Measurements from ENCODE around the gene PRKCA.

The PRKCA gene

DNA sequence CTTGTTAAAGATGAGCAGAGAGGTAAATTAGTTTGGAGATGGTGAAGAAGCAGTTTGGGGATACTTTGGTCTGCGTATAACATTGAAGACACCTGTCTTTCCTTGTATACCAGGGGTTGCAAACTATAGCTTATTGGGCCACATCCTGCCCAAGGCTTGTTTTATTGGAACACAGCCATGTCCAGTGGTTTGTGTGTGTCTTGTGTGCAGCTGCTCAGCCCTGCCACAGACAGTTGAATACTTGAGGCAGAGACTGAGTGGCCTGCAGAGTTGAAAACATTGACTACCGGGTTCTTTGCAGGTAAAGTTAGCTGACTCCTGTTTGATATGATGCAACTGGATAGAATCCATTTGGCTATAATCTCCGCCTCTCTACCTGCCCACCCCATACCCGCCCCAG is 224.4 kb downstream of the PRKCA start:
- TF ChIP-seq FOXP2 (optimal IDR thresholded peaks at IDR 0.05; ENCODE audit: borderline replicate concordance, extremely low read depth, extremely low read length, insufficient read depth) (no peak), TAF1 (IDR thresholded peaks at IDR 0.05; ENCODE audit: borderline replicate concordance, insufficient read depth, low read length) (no peak)

DNA sequence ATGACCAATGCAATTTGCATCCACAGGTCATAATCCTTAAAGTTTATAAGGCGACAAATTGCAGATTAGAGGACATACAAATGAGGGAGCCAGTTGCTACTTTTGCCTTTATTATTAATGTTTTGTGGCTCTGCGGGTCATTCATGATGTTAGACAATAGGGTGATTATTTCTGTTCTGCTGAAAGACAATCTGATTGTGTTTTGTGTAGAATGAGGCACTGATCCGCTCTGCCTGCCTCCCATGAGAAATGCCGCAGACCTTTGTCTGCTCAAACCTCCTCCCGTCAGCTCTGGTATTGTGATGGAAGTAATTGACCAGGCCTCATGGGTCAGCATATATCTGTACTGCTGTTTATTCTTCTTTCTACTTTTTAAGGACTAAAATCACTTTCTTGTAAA is 224.9 kb downstream of the PRKCA start:
- TF ChIP-seq TAF1 (IDR thresholded peaks at IDR 0.05; ENCODE audit: borderline replicate concordance, insufficient read depth, low read length), result no peak
- TF ChIP-seq FOXP2 (optimal IDR thresholded peaks at IDR 0.05; ENCODE audit: borderline replicate concordance, extremely low read depth, extremely low read length, insufficient read depth), result no peak
- no peak for TF ChIP-seq POLR2AphosphoS5 (IDR thresholded peaks at IDR 0.05; ENCODE audit: low read depth, low read length)
- TF ChIP-seq SIN3A (IDR thresholded peaks at IDR 0.05; ENCODE audit: borderline replicate concordance, insufficient read depth, low read length), result no peak
- TF ChIP-seq, protein P1, sequence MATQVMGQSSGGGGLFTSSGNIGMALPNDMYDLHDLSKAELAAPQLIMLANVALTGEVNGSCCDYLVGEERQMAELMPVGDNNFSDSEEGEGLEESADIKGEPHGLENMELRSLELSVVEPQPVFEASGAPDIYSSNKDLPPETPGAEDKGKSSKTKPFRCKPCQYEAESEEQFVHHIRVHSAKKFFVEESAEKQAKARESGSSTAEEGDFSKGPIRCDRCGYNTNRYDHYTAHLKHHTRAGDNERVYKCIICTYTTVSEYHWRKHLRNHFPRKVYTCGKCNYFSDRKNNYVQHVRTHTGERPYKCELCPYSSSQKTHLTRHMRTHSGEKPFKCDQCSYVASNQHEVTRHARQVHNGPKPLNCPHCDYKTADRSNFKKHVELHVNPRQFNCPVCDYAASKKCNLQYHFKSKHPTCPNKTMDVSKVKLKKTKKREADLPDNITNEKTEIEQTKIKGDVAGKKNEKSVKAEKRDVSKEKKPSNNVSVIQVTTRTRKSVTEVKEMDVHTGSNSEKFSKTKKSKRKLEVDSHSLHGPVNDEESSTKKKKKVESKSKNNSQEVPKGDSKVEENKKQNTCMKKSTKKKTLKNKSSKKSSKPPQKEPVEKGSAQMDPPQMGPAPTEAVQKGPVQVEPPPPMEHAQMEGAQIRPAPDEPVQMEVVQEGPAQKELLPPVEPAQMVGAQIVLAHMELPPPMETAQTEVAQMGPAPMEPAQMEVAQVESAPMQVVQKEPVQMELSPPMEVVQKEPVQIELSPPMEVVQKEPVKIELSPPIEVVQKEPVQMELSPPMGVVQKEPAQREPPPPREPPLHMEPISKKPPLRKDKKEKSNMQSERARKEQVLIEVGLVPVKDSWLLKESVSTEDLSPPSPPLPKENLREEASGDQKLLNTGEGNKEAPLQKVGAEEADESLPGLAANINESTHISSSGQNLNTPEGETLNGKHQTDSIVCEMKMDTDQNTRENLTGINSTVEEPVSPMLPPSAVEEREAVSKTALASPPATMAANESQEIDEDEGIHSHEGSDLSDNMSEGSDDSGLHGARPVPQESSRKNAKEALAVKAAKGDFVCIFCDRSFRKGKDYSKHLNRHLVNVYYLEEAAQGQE (IDR thresholded peaks at IDR 0.05; ENCODE audit: insufficient read depth in 1 of 2, low read depth in 2 of 2, low read length in 2 of 2), result no peak

DNA sequence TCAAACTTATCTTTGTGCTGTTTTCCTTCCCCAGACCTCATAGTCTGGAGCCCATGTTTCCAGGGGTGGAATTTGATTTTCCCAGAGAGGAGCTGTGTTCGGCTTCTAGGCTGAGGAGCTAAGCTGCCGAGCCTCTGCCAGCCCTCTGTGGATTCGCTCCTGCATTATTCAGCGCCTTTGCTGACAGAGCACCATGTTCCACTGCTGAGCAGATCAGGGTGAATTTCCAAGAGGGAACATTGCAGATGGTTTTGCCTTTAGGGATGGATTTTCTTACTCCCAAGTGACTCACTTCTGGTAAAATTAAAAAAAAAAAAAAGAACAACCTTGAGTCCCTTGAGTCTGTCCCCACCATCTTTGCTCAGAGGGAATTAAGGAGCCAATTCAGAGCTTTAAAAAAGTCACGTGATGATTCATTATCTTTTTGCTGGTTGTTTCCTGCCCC is 229.5 kb downstream of the PRKCA start:
- TF ChIP-seq SIN3A (IDR thresholded peaks at IDR 0.05; ENCODE audit: borderline replicate concordance, insufficient read depth, low read length) (no peak), TAF1 (IDR thresholded peaks at IDR 0.05; ENCODE audit: borderline replicate concordance, insufficient read depth, low read length) (no peak), FOXP2 (optimal IDR thresholded peaks at IDR 0.05; ENCODE audit: borderline replicate concordance, extremely low read depth, extremely low read length, insufficient read depth) (no peak), POLR2AphosphoS5 (IDR thresholded peaks at IDR 0.05; ENCODE audit: low read depth, low read length) (no peak)
- TF ChIP-seq, protein P1 (IDR thresholded peaks at IDR 0.05; ENCODE audit: insufficient read depth in 1 of 2, low read depth in 2 of 2, low read length in 2 of 2), result no peak

DNA sequence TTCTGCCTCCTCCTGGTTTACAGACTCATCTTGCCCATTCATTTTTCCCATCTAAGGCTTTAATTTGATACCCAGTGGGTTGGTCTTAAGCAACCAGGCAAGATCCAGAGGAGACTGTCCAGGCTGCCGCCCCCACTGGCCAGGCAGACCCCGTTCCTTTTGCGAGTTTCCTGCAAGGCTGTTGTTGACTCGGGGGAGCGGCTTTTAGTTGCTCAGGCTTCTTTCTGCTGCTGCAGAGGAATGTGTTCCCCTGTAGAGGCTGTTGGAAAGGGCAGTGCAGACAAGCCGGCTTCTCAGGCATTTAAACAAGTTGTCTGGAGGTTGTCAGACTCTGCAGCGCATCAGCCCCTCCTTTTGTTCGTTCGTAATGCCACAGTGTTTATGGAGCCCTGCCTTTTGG is 231.2 kb downstream of the PRKCA start:
- no peak for TF ChIP-seq POLR2AphosphoS5 (IDR thresholded peaks at IDR 0.05; ENCODE audit: low read depth, low read length)
- TF ChIP-seq TAF1 (IDR thresholded peaks at IDR 0.05; ENCODE audit: borderline replicate concordance, insufficient read depth, low read length), result no peak
- TF ChIP-seq, protein P1 (IDR thresholded peaks at IDR 0.05; ENCODE audit: insufficient read depth in 1 of 2, low read depth in 2 of 2, low read length in 2 of 2), result no peak
- no peak for TF ChIP-seq FOXP2 (optimal IDR thresholded peaks at IDR 0.05; ENCODE audit: borderline replicate concordance, extremely low read depth, extremely low read length, insufficient read depth)
- no peak for TF ChIP-seq SIN3A (IDR thresholded peaks at IDR 0.05; ENCODE audit: borderline replicate concordance, insufficient read depth, low read length)

DNA sequence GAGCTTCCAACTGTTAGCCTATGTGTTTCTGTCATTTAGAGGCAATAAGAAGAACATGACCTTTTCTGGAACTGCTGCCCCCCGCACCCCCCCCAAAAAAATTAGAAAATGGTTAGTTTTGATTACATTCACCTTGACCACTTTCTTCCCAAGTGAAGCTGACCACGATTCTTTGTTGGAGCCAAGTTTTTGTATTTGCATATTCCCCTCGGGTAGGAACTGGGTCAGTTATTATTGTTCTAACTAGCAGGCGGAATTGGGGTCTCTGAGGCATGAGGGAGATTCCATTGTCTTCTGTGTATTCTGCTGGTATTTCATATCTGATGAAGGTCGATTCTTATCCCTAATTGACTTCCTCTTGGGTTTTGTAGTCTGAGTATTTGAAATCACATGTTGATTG is 231.6 kb downstream of the PRKCA start:
- TF ChIP-seq SIN3A (IDR thresholded peaks at IDR 0.05; ENCODE audit: borderline replicate concordance, insufficient read depth, low read length), result no peak
- TF ChIP-seq TAF1 (IDR thresholded peaks at IDR 0.05; ENCODE audit: borderline replicate concordance, insufficient read depth, low read length), result no peak
- no peak for TF ChIP-seq POLR2AphosphoS5 (IDR thresholded peaks at IDR 0.05; ENCODE audit: low read depth, low read length)
- no peak for TF ChIP-seq FOXP2 (optimal IDR thresholded peaks at IDR 0.05; ENCODE audit: borderline replicate concordance, extremely low read depth, extremely low read length, insufficient read depth)
- TF ChIP-seq, protein P1 (IDR thresholded peaks at IDR 0.05; ENCODE audit: insufficient read depth in 1 of 2, low read depth in 2 of 2, low read length in 2 of 2), result no peak
